Esophagus squamous epithelium (tissue), 5 donors: Measurements from ENCODE around the gene HES1. TPM values are rescaled to one million over a fixed set of nuclear protein-coding genes. Genes with fewer than 3 reads are reported as not detected.

Source experiments
- DNase-seq: peaks from one replicate; lab custom pipeline; 2025; lab: John Stamatoyannopoulos, UW
- H3K27ac ChIP-seq, 4 donors: fragments of 200-600 bp; sonication (generic); one replicate each; pipeline ENCODE4 v1.5.1; 2016 to 2019; ENCODE audit warnings: mild to moderate bottlenecking in 1 of 4
- H3K27me3 ChIP-seq, 4 donors: fragments of 200-600 bp; sonication (generic); 1 replicate in 3 of 4; 2 replicates in 1 of 4; pipeline versions ENCODE4 v1.5.1 to v1.6.0; 2017 to 2021; ENCODE audit warnings: antibody characterized with exemption in 1 of 4
- H3K36me3 ChIP-seq, 3 donors: fragments of 200-600 bp; sonication (generic); one replicate each; pipeline ENCODE4 v1.5.1; 2016 to 2019
- H3K4me1 ChIP-seq, 3 donors: fragments of 200-600 bp; sonication (generic); one replicate each; pipeline ENCODE4 v1.5.1; 2017 to 2019
- H3K4me3 ChIP-seq, 4 donors: fragments of 200-600 bp; sonication (generic); 1 replicate in 3 of 4; 2 replicates in 1 of 4; pipeline ENCODE4 v1.5.1; 2016 to 2019; ENCODE audit warnings: mild to moderate bottlenecking in 2 of 4, moderate library complexity in 1 of 4
- H3K9me3 ChIP-seq, 3 donors: fragments of 200-600 bp; sonication (generic); one replicate each; pipeline ENCODE4 v1.5.1; 2016 to 2019
- CTCF ChIP-seq, 6 experiments: fragments of 450-650 bp in 4 of 6; fragments of 200-600 bp in 2 of 6; sonication (generic) in 2 of 6; IDR thresholded peaks; one replicate each; pipeline ENCODE4 v1.5.1; 2016 to 2019; ENCODE audit warnings: antibody characterized with exemption in 6 of 6, mild to moderate bottlenecking in 4 of 6, moderate library complexity in 4 of 6
- POLR2A ChIP-seq, 4 donors: fragments of 450-650 bp; IDR thresholded peaks; one replicate each; pipeline ENCODE4 v1.6.1; 2017; ENCODE audit warnings: antibody characterized with exemption in 4 of 4, mild to moderate bottlenecking in 4 of 4, moderate library complexity in 3 of 4
- WGBS, 2 donors: methylation state at CpG; one replicate each; pipeline ENCODE4 v1.1.5; 2018; 5-methylcytosine and 5-hydroxymethylcytosine counted together
- intact Hi-C: fragments of 100-400 bp; cut with DNase I; formaldehyde crosslinking; loops from one replicate; pipeline ENCODE4 v1.15.0; 2022
- total RNA-seq, 4 donors: library from RNA; depleted of rRNA; stranded (reverse); fragments of >200 nt; gene quantifications; one replicate each; pipeline ENCODE4 v1.1.0, GENCODE V29; 2016
- donor health status: DM: yes; HTN: yes; CAD: no.

The HES1 gene
- total RNA-seq, 4 donors from 2014 or later: 38.6 to 92.1 (median 75.4) TPM

GRCh38 chr3:194109192-194109863 is 26.6 kb upstream of the HES1 start:
- 61 to 67% methylated on average over 3 of the region's 3 CpGs for WGBS, 2 donors

GRCh38 chr3:194110483-194110882 is 25.5 kb upstream of the HES1 start:
- H3K4me1 ChIP-seq: peaks cover 0 to 9% (median 3%) of the 10 kb centered on the region in 3 donors
- 88 to 93% methylated on average over 8 of the region's 9 CpGs for WGBS, 2 donors
- no peak overlapping the region for H3K4me3 ChIP-seq
- no peaks in the 10 kb centered on the region for H3K9me3 ChIP-seq
- no peaks in the 10 kb centered on the region for H3K36me3 ChIP-seq
- no peak overlapping the region for H3K27ac ChIP-seq
- no peak for TF ChIP-seq POLR2A (IDR thresholded peaks at IDR 0.05)
- no peak for TF ChIP-seq CTCF (IDR thresholded peaks at IDR 0.05)
- intact Hi-C loops: no loop called here
- peaks cover 0 to 4% (median 0%) of the 10 kb centered on the region in 4 donors for H3K27me3 ChIP-seq
- DNase-seq: no peak

More at GRCh38 chr3:194109192-194109863, 26.6 kb upstream of the HES1 start:
- H3K4me3 ChIP-seq: no peak overlapping the region
- TF ChIP-seq POLR2A (IDR thresholded peaks at IDR 0.05) (no peak), CTCF (IDR thresholded peaks at IDR 0.05) (no peak)
- intact Hi-C loops: no loop called here
- no peak for DNase-seq
- H3K27ac ChIP-seq: no peak overlapping the region
- H3K9me3 ChIP-seq: no peaks in the 10 kb centered on the region
- no peaks in the 10 kb centered on the region for H3K27me3 ChIP-seq
- H3K4me1 ChIP-seq: peaks cover 0 to 9% (median 3%) of the 10 kb centered on the region in 3 donors
- no peaks in the 10 kb centered on the region for H3K36me3 ChIP-seq

GRCh38 chr3:194111336-194111735 is 24.6 kb upstream of the HES1 start:
- Histone ChIP-seq H3K36me3 (no peaks in the 10 kb centered on the region), H3K4me3 (no peak overlapping the region), H3K4me1 (peaks cover 0 to 9% (median 3%) of the 10 kb centered on the region in 3 donors), H3K27ac (no peak overlapping the region), H3K27me3 (peaks cover 0 to 8% (median 0%) of the 10 kb centered on the region in 4 donors), H3K9me3 (no peaks in the 10 kb centered on the region)
- 93 to 95% methylated on average over 4 of the region's 4 CpGs for WGBS, 2 donors
- DNase-seq: no peak
- TF ChIP-seq POLR2A (IDR thresholded peaks at IDR 0.05) (no peak), CTCF (IDR thresholded peaks at IDR 0.05) (no peak)
- intact Hi-C loops: no loop called here

GRCh38 chr3:194112120-194113106 is 23.5 kb upstream of the HES1 start:
- Histone ChIP-seq H3K27me3 (peaks cover 0 to 17% (median 0%) of the 10 kb centered on the region in 4 donors), H3K4me3 (no peak overlapping the region), H3K4me1 (peaks cover 0 to 9% (median 3%) of the 10 kb centered on the region in 3 donors), H3K9me3 (no peaks in the 10 kb centered on the region), H3K36me3 (no peaks in the 10 kb centered on the region), H3K27ac (no peak overlapping the region)
- DNase-seq: no peak
- intact Hi-C loops: no loop called here
- TF ChIP-seq POLR2A (IDR thresholded peaks at IDR 0.05) (no peak), CTCF (IDR thresholded peaks at IDR 0.05) (no peak)
- 28 to 41% methylated on average over 9 of the region's 9 CpGs for WGBS, 2 donors
